ENCODE results near the gene FLNC.

- TF ChIP-seq CHD4 (IDR thresholded peaks at IDR 0.05; ENCODE audit: borderline replicate concordance, low read length) (no peak), RFX5 (IDR thresholded peaks at IDR 0.05; ENCODE audit: low read depth, low read length) (no peak), CTCF (CRISPR knock-in tag; IDR thresholded peaks at IDR 0.05) (no peak), ZNF331 (CRISPR knock-in tag; IDR thresholded peaks at IDR 0.05) (no peak), KLF13 (CRISPR knock-in tag; IDR thresholded peaks at IDR 0.05) (no peak), ZNF552 (CRISPR knock-in tag; IDR thresholded peaks at IDR 0.05; ENCODE audit: borderline replicate concordance) (no peak), CBFB (CRISPR knock-in tag; IDR thresholded peaks at IDR 0.05) (no peak)
These were observed 44.5 kb upstream of the FLNC start for GRCh38 chr7:128785738-128786137.
